Measurements from ENCODE around the gene NEBL.

The NEBL gene

DNA sequence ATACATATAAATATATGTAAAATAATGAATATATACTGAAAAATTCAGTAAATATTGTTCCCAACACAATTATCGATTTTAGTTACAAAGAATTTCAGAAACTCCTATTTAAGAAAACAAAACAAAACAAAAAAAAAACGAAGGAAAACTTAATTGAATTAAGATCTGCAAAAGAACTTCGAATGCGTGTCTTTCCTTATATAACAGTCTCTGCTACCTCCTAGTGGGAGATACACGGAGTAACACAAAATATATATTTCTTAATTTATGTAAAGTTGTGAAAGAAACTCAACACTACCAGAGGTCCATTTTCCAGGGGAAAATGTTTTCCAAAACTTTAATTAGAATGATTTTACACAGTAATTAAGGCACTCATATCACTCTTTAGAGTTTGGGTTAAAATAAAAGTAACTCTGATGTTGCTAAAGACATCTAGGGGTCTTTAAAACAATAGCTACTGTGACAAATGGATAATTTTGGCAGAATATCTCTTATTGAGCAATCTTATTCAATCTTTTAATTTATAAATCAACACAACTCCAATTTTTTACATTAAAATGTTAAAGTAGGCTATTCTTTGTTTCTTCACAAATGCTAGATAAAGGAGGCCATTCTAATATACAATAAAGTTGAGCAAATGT lies 41.6 kb downstream of the NEBL start:
- Histone ChIP-seq H3K27ac (no peak overlapping the region), H3K36me3 (ENCODE audit: control insufficient read depth, insufficient read depth, low read length) (no peaks in the 10 kb centered on the region), H3K9ac (no peak overlapping the region), H3K9me3 (ENCODE audit: control insufficient read depth, low read length) (no peaks in the 10 kb centered on the region), H3K79me2 (no peaks in the 10 kb centered on the region), H3K4me2 (ENCODE audit: low read length) (no peak overlapping the region), H3K4me3 (ENCODE audit: low read depth, low read length) (no peak overlapping the region), H3K27me3 (ENCODE audit: control insufficient read depth, insufficient read depth, low read length) (no peaks in the 10 kb centered on the region), H3K4me1 (no peaks in the 10 kb centered on the region), H2AFZ (no peak overlapping the region)
- no peak for TF ChIP-seq CTCF (IDR thresholded peaks at IDR 0.05)

DNA sequence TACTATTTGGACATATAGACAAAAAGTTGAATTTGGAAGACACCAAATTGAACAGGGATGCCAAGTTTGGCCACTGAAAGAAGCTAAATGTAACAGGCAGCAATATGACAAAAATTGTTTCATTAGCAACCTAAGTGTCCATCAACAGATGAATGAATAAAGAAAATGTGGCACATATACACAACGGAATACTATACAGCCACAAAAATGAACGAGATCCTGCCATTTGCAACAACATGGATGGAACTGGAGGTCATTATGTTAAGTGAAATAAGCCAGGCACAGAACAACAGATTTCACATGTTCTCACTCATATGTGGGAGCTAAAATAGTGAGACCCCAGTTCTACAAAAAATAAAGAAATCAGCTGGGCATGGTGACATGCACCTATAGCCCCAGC lies 43.8 kb downstream of the NEBL start:
- no peak overlapping the region for H2AFZ ChIP-seq
- H3K27ac ChIP-seq: no peak overlapping the region
- no peaks in the 10 kb centered on the region for H3K36me3 ChIP-seq (ENCODE audit: control insufficient read depth, insufficient read depth, low read length)
- H3K4me3 ChIP-seq (ENCODE audit: low read depth, low read length): no peak overlapping the region
- no peak overlapping the region for H3K4me2 ChIP-seq (ENCODE audit: low read length)
- TF ChIP-seq CTCF (IDR thresholded peaks at IDR 0.05): no peak
- H3K27me3 ChIP-seq (ENCODE audit: control insufficient read depth, insufficient read depth, low read length): no peaks in the 10 kb centered on the region
- no peaks in the 10 kb centered on the region for H3K79me2 ChIP-seq
- no peaks in the 10 kb centered on the region for H3K4me1 ChIP-seq
- no peaks in the 10 kb centered on the region for H3K9me3 ChIP-seq (ENCODE audit: control insufficient read depth, low read length)
- no peak overlapping the region for H3K9ac ChIP-seq

DNA sequence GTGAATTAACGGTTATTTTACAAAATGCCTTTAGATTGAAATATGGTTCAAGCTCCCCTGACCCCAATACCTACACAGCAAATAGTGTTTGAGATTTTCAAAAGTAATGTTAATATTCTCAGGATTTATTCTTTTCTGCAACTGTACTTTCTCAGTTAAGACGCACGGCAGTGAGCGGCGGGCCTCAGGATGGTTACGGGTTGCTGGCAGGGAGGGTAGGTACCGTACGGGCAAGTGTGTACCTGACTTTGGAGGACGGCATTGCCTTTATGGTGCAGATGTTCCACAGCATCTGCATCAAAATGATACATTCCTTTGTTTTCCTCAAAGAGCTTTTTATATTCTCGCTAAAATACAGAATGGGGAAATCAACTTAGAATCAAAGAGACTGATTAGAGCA lies 44.8 kb downstream of the NEBL start:
- H3K36me3 ChIP-seq (ENCODE audit: control insufficient read depth, insufficient read depth, low read length): no peaks in the 10 kb centered on the region
- no peak overlapping the region for H3K4me3 ChIP-seq (ENCODE audit: low read depth, low read length)
- H3K27ac ChIP-seq: no peak overlapping the region
- H3K4me2 ChIP-seq (ENCODE audit: low read length): no peak overlapping the region
- no peaks in the 10 kb centered on the region for H3K79me2 ChIP-seq
- no peaks in the 10 kb centered on the region for H3K9me3 ChIP-seq (ENCODE audit: control insufficient read depth, low read length)
- no peaks in the 10 kb centered on the region for H3K4me1 ChIP-seq
- H3K9ac ChIP-seq: no peak overlapping the region
- H2AFZ ChIP-seq: no peak overlapping the region
- no peaks in the 10 kb centered on the region for H3K27me3 ChIP-seq (ENCODE audit: control insufficient read depth, insufficient read depth, low read length)
- TF ChIP-seq CTCF (IDR thresholded peaks at IDR 0.05): no peak

DNA sequence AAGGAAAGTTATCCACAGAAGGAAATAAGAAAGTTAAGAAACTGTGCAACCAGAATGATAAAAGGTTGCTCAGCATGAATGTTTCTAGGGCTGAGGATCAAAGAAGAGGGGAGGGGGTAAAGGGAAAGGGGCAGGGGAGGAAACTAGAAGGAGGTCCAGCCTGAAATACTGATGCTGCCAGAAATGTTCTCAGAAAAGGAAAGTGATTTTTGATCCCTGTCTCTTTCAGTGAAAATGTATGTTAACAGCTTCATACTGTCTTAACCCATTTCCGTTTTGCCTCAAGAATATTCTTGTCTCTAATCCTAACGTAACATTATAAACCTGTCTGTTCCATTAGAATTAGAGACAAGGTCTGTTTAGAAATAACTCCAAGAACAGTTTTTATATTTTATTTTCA lies 49.6 kb downstream of the NEBL start:
- H3K4me2 ChIP-seq (ENCODE audit: low read length): no peak overlapping the region
- no peak overlapping the region for H2AFZ ChIP-seq
- no peak for TF ChIP-seq CTCF (IDR thresholded peaks at IDR 0.05)
- H3K79me2 ChIP-seq: no peaks in the 10 kb centered on the region
- H3K4me3 ChIP-seq (ENCODE audit: low read depth, low read length): no peak overlapping the region
- no peaks in the 10 kb centered on the region for H3K27me3 ChIP-seq (ENCODE audit: control insufficient read depth, insufficient read depth, low read length)
- H3K9ac ChIP-seq: no peak overlapping the region
- no peak overlapping the region for H3K27ac ChIP-seq
- no peaks in the 10 kb centered on the region for H3K4me1 ChIP-seq
- H3K9me3 ChIP-seq (ENCODE audit: control insufficient read depth, low read length): no peaks in the 10 kb centered on the region
- no peaks in the 10 kb centered on the region for H3K36me3 ChIP-seq (ENCODE audit: control insufficient read depth, insufficient read depth, low read length)

- H3K9ac ChIP-seq: no peak overlapping the region
- no peaks in the 10 kb centered on the region for H3K4me1 ChIP-seq
- no peak overlapping the region for H2AFZ ChIP-seq
- no peak overlapping the region for H3K27ac ChIP-seq
- H3K4me3 ChIP-seq (ENCODE audit: low read depth, low read length): no peak overlapping the region
- no peak overlapping the region for H3K4me2 ChIP-seq (ENCODE audit: low read length)
- no peaks in the 10 kb centered on the region for H3K36me3 ChIP-seq (ENCODE audit: control insufficient read depth, insufficient read depth, low read length)
- no peak for TF ChIP-seq CTCF (IDR thresholded peaks at IDR 0.05)
- no peaks in the 10 kb centered on the region for H3K27me3 ChIP-seq (ENCODE audit: control insufficient read depth, insufficient read depth, low read length)
- H3K79me2 ChIP-seq: no peaks in the 10 kb centered on the region
- H3K9me3 ChIP-seq (ENCODE audit: control insufficient read depth, low read length): no peaks in the 10 kb centered on the region
These were observed 50.8 kb downstream of the NEBL start for GRCh38 chr10:20846263-20846662.

Data from parathyroid adenoma (tissue), 2 donors.